Stimulated activated CD4-positive, alpha-beta T cell treated with anti-CD3 and anti-CD28 coated beads, Interleukin-12 subunit alpha, Interleukin-12 subunit beta, amount 100 ng/mL, for 48 hours (primary cell): ENCODE data around the gene DCDC1.

Experiments used
- DNase-seq, 3 donors: peaks; one replicate each; pipeline ENCODE4 v3.0.0-alpha.2; 2020; ENCODE audit warnings: low read depth in 2 of 3, low spot score in 1 of 3

Gene DCDC1

DNA sequence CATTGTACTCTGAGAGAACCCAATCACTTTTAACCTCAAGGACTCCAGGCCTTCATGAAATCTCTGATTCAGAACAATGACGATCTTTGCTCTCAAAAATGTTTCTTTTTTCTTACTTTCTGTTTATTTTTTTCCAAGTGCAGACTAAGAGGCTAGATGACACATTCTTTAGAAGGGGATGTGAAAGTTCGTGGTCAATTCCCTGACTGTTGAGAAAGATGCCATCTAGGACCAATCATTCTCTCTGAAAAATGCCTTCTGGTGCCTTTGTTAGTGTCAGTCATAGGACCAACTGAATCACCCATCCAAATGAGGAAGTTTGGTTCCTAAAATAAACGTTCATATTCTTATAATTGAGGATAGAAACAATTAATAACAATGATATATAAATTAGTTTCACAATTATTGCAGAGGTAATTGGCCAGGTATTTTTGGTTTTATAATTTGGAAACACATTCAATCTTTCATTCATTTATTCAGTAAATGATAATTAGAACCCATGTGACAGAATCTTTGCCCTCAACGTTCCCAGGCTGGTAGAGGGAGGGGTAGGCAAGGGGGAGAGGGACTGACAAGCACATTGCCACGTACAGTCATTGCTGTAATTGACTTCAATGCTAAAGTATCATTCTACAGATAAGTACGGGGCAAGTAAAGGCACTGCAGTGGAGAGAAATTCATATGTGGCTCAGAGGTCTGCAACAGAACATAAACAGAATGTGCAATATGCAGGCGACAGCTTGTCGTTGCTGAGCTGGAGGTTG is 450.0 kb downstream of the DCDC1 start:
- DNase-seq, result no peak

DNA sequence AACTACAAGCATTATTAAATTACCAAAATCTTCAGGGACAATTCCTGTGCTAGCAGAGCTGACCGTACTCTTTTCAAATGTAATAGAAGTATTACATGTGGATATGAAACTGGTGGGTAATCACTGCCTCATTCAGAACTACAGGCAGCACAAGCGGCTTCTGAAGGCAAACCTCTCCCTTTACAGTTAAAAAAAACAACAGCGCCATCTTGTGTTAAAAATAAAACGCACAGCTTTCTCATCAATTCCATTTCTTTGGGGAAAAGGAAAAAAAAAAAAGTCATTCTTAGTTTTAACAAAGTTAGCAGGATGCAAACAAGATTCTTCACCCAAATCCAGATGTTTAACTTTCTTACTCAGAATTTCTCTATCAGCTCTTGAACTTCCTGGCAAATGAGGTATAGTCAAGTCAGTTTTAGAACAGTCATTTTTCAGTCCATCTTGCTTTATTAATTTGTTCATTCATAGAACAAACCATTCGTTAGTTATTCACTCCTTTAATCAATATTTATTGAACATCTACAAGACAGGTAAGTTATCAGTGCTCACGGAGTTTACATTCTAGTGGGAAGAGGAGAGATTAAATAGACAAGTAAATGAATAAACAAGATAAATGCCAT is 451.6 kb downstream of the DCDC1 start:
- DNase-seq, result peak in 1 of 3 donors; percentile 35

DNA sequence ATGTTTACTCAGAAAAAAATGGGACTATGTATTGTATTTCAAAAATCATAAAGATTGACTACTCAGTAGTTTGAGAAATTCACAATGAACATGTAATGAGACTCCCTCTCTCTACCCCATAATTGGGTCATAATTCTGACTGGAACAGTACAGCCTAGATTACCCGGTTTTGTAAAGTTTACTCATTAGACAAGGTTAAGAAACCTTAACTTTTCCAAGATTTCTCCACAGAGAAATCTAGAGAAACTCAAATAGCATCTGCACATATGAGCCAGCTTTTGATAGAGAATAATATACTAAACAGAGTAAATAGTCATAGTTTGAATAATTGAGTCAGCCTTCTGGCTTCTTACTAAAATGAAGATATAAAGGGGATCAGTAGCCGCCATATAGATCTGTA is 452.3 kb downstream of the DCDC1 start:
- DNase-seq, result no peak

DNA sequence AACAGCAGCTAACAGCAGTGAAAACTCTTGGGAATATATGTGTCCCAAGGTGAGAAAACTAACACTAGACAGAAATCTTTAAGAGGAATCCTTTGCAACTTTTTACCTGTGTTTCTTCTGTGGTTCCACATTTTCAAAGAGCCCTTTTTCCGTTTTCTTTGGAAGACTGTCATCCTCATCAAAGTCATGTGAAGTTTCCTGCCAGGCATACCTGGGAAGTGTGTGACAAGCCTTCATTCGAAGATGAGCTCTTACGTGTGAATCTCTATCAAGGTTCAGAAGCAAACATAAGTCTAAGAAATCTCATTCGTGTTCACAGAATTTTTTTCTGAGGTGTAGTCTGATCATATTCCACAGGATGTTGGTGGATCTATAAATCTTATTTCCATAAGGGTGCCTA is 452.8 kb downstream of the DCDC1 start:
- no peak for DNase-seq

DNA sequence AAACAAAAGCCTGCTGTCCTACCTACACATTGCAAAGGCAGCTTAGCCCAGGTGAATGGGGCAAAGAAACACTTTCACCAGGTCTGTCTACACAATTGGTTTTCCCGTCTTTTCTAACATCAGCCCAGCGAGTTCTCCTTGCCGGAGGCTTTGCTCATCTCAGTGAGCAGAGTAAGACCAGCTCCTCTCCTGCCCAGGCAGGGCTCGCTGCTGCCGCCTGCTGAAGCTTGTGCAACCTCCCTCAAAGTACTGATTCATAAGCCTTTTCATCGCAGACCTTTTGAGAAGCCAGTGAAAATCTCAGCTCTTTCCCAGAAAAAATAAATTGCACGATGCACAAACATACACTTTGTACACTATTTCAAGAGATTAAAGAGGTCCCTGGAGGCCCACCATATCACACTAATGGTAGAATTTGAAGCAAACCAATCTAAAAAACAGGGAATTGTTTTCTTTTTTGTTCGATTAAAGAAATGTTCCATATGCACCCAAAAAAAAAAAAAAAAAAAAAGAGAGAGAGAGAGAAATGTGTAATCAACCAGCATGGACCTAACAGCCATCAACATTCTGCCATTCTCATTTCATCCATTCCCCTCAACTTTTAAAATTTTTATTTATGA is 455.3 kb downstream of the DCDC1 start:
- DNase-seq, result peak in 1 of 3 donors; percentile 2

DNA sequence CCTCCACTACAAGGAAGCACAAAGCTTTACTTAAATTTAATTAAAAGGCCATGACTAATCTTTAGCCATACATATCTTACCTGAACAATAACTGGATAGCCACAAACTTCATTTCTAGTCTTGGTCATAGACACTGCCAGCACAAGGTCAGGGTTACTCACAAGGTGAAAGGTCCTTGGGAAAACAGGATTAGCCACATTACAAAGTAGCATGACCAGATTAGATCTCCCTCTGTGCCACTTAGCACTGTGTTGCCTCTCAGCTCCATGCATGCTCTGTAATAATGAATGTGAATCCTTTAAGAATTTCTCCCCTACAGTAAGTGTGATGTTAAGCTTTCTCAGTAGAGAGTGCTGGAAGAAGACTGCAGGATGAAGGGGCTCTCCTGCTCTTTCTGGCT is 458.3 kb downstream of the DCDC1 start:
- DNase-seq, result no peak

DNA sequence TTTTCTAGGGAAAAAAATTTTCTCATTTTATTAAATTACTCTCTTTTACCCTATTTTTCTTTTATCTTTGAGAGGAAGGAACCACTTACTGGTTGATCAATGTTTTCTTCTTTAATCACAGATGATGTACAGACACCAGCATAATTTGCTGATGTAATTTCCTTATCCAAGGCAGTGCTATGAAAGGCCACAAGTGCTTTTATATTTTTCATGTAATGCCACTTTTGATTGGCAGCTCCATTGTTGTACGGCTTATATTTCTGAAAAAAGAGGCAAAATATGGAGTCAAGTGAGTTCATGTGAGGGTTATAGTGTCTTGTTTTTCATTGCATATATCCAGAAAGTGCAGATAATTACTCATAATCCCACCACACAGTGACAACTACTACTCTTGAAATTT is 460.7 kb downstream of the DCDC1 start:
- DNase-seq, result no peak

DNA sequence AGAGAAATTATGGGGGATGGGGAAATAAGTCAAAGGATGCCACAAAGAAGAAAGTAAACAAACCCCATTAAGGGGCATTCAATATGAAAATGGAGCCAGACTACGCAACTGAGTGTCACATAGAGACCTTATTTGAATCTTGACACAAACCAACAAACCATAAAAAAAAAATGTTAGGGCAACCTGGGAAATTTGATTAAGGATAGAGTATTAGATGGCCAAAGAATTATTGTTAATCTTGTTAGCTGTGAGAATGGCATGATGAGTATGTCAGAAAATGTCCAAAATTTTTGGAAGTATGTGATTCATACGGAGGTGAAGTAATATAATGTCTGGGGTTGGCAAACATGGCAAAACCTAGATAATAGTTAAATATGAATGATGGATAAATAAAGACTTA is 461.3 kb downstream of the DCDC1 start:
- DNase-seq, result no peak

DNA sequence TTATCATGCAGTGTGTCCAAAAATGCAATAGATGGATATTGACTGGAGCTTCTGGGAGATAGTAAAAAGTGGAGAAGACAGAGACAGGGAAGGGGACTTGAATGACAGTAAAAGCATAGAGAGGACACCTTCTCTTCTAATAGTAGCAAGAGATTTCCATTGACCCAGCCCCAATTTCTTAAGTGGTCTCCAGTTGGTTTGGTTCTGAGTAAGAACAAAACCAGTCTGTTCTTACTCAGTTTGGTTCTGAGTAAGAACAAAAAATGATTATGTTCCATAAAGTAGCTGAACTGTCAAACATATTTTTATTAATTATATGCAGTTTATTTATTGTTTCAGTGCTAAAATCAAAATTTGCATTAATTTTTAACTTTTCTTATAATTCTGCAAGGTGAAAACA is 466.6 kb downstream of the DCDC1 start:
- no peak for DNase-seq

DNA sequence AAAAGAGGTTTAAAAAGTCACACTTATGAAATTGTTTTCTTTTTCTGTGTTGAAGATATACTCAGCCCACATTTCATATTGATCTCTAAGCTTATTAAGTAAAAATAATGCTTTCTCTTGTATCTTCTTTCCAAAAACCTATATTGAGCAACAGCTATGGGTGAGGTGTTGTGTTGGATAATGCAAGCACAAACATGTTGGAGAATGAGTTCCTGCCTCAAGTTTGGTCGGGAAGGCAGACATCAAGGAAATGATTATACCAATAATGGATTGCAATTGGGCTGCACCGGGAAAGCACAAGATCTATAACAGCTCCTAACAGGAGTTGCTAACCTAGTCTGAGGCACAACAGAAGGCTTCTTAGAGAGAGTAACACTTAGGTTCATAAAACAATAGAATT is 474.5 kb downstream of the DCDC1 start:
- DNase-seq, result no peak

DNA sequence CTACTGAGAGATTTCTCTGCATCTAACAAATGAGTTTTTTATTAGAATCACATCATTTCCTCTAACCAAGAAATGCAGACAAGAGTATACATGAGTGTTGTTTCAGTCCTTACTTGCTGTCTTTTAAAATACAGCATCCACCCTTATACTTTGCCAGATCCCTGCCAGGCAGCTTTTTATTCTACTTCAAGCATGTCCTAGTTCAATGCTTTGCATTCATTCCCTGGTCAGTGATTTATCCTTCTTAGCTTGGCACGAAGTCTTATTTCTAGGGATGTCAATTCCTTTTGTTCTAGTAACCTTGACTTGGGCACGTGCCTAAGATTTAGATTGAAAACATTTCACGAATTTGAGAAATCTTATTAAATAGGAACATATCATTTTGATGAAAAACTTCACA is 476.2 kb downstream of the DCDC1 start:
- DNase-seq, result no peak

DNA sequence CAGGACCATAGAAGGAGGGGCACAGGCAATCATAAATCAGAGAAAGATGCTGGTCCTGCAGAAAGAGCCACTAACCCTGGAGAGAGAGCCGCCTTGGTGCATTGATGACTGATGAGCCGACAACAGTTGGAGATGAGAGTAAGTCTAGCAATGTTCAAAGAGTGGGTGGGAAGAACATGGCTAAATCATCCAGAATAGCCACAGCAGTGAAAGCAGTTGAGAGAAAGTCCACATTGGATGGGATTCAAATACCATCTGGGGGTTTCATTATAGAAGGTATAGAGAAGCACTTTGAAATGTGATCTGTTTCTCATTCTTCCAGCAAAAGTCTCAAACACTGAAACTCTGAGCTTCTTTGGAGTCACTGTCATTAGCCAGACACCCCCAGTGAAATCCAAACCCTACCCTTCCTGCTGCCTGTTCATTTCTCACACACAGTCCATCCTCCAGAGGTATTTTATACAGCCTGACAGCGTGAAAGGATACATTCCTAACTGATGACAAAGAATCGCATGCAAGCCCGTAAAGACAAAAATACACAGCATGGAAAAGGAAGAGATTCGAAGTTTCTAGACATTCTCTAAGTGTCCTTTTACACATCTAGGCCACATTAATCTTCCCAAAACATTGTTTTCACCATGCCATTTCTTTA is 480.3 kb downstream of the DCDC1 start:
- DNase-seq, result no peak

DNA sequence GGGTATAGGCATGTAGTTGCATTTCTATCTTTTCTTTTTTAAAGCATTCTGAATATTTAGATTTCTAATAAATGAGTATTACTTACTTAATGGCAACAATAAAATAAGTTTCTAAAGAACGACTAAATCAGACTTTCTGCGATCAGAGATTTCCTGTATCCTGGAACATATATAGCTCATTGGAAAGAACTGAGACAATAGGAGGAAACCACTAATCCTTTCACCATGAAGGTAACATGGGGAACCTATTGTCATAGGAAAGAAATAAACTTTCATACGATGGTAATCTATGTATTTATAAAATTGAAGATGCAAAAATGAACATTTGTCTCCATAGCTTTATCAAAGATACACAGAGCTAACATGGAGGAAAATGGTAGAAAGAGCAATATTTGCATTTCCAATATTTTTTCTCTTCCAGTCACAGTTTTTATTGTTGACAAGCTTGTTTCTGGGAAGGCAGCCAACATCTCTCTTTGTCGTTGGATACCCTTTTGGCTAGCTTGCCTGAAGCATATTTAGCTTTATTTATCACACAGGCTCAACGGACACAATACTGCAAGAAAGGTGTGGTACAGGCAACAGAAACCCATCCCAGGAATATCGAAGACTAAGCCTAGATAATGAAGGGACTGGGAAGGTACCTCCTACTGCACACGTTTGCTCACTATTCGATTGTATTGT is 490.1 kb downstream of the DCDC1 start:
- DNase-seq, result no peak

DNA sequence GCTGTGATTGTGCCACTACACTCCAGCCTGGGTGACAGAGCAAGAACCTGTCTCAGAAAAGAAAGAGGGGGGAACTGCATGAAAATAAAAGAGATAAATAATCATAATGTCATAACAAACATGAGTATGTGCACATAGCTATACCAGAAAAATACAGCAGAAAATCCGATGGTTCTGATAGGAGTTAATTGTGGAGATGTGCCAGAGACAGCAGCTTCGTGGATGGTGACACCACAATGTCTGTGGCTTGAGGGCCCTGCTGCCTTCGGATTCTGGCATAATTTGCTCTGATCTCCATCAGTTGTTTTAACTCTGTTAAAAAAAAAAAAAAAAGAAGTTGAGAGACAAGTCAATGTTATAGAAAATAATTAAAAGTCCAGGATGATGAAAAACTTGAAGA is 491.1 kb downstream of the DCDC1 start:
- DNase-seq, result no peak

DNA sequence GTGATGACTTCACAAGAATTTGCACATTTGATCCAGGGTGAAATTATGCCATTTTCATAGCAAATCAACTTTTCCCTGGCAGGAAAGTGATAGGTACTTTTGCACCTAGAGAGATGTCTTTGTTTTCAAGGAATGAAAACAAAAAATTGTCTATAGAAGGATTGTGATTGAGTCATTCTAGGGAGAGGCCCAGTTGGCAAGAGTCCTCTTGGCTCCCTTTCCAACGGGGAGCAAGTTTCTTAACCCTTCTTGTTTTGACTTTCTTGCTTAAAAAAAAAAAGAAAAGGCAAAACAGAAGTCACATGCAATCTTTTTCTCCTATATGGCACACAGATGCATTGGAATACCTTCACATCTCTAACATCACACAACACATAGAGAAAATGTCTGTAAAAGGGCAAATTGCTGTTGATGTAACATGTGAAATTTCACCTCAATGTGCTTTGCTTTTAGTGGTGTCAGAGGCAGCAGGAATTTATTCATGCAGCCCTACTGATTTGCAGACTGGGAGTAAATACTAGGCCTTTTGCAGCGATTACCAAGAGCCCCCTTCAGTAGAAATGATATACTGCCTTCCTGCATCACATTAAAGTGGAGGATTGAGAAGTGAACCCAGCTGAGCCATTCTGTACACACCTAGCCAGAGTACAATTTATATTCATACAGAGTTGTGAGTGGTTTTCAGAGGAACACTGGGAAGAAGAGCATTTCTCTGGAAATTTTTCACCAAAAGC is 492.7 kb downstream of the DCDC1 start:
- no peak for DNase-seq

DNA sequence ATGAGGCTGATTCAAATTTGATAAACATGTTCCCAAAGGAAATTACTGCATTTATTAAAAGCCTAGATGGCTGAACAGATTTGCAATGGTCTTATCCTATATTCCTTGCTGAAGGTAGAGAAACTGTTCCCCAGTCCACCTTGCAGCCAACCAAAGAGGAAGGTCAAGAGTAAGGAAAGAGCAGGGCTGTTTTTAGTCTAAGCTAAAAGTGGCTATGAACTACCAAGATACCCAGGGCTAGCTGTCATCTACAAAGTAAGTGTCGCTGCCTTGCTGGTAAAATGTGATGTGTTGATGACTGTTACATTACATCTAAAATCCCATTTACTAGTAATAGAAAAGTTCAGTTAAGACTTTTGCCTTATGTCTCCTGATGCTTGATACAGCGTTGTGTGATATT is 493.3 kb downstream of the DCDC1 start:
- no peak for DNase-seq

DNA sequence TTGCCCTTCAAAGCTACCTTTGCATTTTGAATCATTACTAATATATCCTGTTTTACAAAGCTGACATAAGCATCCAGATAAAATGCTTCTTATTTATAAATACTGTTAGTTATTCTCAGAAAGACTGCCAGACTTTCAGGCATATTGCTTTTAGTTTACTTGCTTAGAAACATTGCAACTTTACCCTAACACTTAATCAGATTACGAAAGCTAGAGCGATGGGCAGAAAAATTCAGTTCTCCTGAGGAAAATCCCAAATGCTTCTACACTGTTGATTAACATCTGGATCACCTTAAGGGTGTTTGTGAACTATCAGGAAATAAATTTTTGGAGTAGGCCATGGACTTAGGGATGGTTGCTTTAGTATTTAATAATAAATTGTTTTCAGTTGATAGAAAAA is 493.7 kb downstream of the DCDC1 start:
- DNase-seq, result no peak

DNA sequence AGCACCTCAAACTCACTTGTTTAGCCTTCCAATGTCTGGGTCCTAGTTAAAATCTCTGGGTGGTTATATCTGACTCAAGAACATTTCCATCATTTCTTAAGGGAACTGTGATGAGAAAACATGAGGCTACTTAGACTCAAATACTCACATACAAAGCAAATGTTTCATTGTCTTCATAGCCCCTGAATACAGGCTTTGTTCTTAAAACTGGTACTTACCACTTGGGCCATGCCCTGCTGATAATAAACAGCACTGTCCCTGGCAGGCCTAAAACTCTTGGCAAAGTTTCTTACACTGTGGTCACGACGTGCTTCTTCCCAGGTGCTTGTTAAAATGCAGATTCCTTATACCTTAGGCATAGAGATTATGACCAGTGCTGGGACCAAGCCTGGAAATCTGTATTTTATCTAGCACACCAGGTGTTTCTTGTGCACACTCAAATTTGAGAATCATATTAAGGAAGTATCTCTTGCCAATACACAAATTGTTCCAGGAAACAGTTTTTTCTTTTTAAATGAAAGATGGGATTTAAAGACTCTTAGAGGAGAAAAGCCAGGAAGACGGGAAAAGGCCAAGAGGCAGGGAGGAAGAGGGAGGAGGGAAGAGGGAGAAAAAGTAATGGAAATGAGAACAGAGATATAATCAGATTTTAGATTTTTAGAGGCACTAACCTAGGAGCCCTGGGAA is 495.5 kb downstream of the DCDC1 start:
- DNase-seq, result no peak

DNA sequence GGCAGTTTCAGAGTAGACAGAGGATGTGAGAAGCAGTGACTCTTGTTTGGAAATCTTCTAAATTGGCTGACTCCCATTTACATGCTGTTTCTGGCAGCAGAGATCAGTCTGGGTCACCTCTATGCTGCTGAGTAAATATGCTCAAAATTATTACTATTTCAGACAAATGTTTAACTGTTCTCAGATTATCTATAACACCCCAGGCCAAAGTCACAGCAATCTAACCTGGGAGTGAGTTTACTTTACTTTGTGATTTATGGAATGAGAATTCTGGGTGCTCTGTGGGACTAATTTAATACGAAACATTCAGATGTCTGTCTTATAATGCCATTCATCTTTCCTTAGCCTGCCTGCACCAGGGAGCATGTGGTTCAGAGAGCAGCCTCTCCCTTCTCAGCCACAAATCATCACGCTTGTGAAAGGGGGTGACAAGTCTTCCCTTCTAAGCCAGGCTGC is 500.9 kb downstream of the DCDC1 start:
- no peak for DNase-seq

DNA sequence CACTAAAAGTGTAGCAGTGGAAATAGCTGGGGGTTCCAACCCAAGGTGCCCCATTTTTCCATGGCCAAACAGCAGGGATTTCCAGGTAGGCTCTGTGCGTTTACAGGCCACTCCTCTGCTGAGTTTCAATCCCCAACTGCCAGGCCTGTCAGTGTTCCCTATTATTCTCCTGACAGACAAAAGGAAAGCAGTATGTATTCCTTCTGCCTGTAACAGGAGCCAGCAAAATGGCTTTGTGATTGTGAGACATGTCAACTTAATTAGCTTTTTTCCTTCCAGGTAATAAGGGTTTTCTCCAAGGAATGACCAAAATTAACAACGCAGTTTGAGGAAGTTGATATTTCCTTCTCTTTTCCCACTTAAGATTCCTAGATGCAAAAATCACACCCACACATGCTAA is 506.3 kb downstream of the DCDC1 start:
- no peak for DNase-seq
